HepG2 (cell line): ENCODE data around the gene HDGF. TPM values are rescaled to one million over a fixed set of nuclear protein-coding genes. Genes with fewer than 3 reads are reported as not detected.

Experiments
- FOXK2 ChIP-seq: fragments of 450-650 bp; IDR thresholded peaks from 2 replicates; pipeline ENCODE4 v1.6.1; 2016
- KDM2A ChIP-seq: sonication (generic); formaldehyde crosslinking; IDR thresholded peaks from 2 replicates; pipeline ENCODE4 v1.4.0; 2020; ENCODE audit warnings: low read depth, missing genetic modification reagents, borderline replicate concordance
- KLF15 ChIP-seq: sonication (generic); formaldehyde crosslinking; IDR thresholded peaks from 2 replicates; pipeline ENCODE4 v1.8.1; 2023; ENCODE audit warnings: borderline replicate concordance, mild to moderate bottlenecking, inconsistent platforms, missing genetic modification reagents, mixed read lengths
- MAZ ChIP-seq, 2 experiments: sonication (generic) in 1 of 2; formaldehyde crosslinking in 1 of 2; IDR thresholded peaks; 2 replicates each; pipeline versions ENCODE4 v1.5.0 to v1.6.1; 2012 to 2020; ENCODE audit warnings: low read depth in 2 of 2, mild to moderate bottlenecking in 2 of 2, borderline replicate concordance in 1 of 2, improper control_type of control experiment in 1 of 2, low read length in 1 of 2, missing genetic modification reagents in 1 of 2, moderate library complexity in 1 of 2
- RAD21 ChIP-seq: fragments of 450-650 bp; formaldehyde crosslinking; IDR thresholded peaks from 2 replicates; pipeline ENCODE4 v1.5.0; 2020; ENCODE audit warnings: mild to moderate bottlenecking
- RAD51 ChIP-seq: fragments of 450-650 bp; IDR thresholded peaks from 2 replicates; pipeline ENCODE4 v1.6.1; 2016; ENCODE audit warnings: borderline replicate concordance
- SRSF1 ChIP-seq: fragments of 200-400 bp; formaldehyde crosslinking; optimal IDR thresholded peaks from 2 replicates; pipeline ENCODE3; 2017; ENCODE audit warnings: mild to moderate bottlenecking, low read depth, low read length, moderate library complexity
- TBP ChIP-seq: sonication (generic); formaldehyde crosslinking; IDR thresholded peaks from 2 replicates; pipeline ENCODE4 v1.5.0; 2020; ENCODE audit warnings: missing genetic modification reagents
- TMF1 ChIP-seq: sonication (generic); formaldehyde crosslinking; IDR thresholded peaks from 2 replicates; pipeline ENCODE4 v1.8.1; 2022; ENCODE audit warnings: low read depth, missing genetic modification reagents
- TOE1 ChIP-seq: sonication (generic); formaldehyde crosslinking; IDR thresholded peaks from 2 replicates; pipeline ENCODE4 v1.4.0; 2020; ENCODE audit warnings: mild to moderate bottlenecking, missing genetic modification reagents
- ZBTB8A ChIP-seq: sonication (generic); formaldehyde crosslinking; IDR thresholded peaks from 2 replicates; pipeline ENCODE4 v1.4.0; 2020; ENCODE audit warnings: mild to moderate bottlenecking, low read depth, missing genetic modification reagents, borderline replicate concordance
- ZNF546 ChIP-seq: sonication (generic); formaldehyde crosslinking; conservative IDR thresholded peaks from 2 replicates; pipeline ENCODE4 v1.8.1; 2023; ENCODE audit warnings: mild to moderate bottlenecking, missing genetic modification reagents
- ZNF776 ChIP-seq: sonication (generic); formaldehyde crosslinking; IDR thresholded peaks from 2 replicates; pipeline ENCODE4 v1.4.0; 2020; ENCODE audit warnings: mild to moderate bottlenecking, missing genetic modification reagents
- ZNF788 ChIP-seq: sonication (generic); formaldehyde crosslinking; IDR thresholded peaks from 2 replicates; pipeline ENCODE4 v1.5.0; 2020; ENCODE audit warnings: mild to moderate bottlenecking, missing genetic modification reagents, borderline replicate concordance
- ZSCAN9 ChIP-seq: IDR thresholded peaks from 2 replicates; pipeline ENCODE4 v1.6.1; 2016; ENCODE audit warnings: borderline replicate concordance
- polyA plus RNA-seq, 8 experiments: library from polyadenylated mRNA; depleted of rRNA in 3 of 8; stranded (reverse) in 7 of 8; unstranded in 1 of 8; fragments of >200 nt; fragmentation: Illumina TruSeq in 4 of 8; extraction: Trizol in 4 of 8; gene quantifications; 2 replicates each; pipeline versions ENCODE4 v1.2.1 to v1.2.3, GENCODE V29; 2011 to 2016; ENCODE audit warnings: low read depth in 4 of 8, missing spikeins in 1 of 8, mixed read lengths in 1 of 8; ENCODE audit not compliant: insufficient read depth in 1 of 8
- total RNA-seq, 5 experiments: library from RNA; depleted of rRNA; stranded (reverse); fragments of >200 nt; fragmentation: Illumina TruSeq; extraction: Trizol; gene quantifications; 2 replicates each; pipeline ENCODE4 v1.2.3, GENCODE V29; 2016; ENCODE audit warnings: low read depth in 1 of 5
- TF ChIP-seq, protein P1 (sequence below): sonication (generic); formaldehyde crosslinking; IDR thresholded peaks from 2 replicates; pipeline ENCODE4 v1.4.0; 2020; ENCODE audit warnings: mild to moderate bottlenecking, missing genetic modification reagents
- TF ChIP-seq, protein P2 (sequence below): sonication (generic); formaldehyde crosslinking; IDR thresholded peaks from 2 replicates; pipeline ENCODE4 v1.5.1; 2020; ENCODE audit warnings: mild to moderate bottlenecking, missing genetic modification reagents, borderline replicate concordance
- TF ChIP-seq, protein P3 (sequence below): IDR thresholded peaks from 2 replicates; pipeline ENCODE4 v1.6.1; 2016; ENCODE audit warnings: missing compliant biosample characterization, missing genetic modification reagents, borderline replicate concordance

The HDGF gene
- total and polyA plus RNA-seq, 2 of the 13 experiments (the other 11 are each of a cell fraction or from before 2014, with no cell fraction given), result 156 to 196 TPM

DNA sequence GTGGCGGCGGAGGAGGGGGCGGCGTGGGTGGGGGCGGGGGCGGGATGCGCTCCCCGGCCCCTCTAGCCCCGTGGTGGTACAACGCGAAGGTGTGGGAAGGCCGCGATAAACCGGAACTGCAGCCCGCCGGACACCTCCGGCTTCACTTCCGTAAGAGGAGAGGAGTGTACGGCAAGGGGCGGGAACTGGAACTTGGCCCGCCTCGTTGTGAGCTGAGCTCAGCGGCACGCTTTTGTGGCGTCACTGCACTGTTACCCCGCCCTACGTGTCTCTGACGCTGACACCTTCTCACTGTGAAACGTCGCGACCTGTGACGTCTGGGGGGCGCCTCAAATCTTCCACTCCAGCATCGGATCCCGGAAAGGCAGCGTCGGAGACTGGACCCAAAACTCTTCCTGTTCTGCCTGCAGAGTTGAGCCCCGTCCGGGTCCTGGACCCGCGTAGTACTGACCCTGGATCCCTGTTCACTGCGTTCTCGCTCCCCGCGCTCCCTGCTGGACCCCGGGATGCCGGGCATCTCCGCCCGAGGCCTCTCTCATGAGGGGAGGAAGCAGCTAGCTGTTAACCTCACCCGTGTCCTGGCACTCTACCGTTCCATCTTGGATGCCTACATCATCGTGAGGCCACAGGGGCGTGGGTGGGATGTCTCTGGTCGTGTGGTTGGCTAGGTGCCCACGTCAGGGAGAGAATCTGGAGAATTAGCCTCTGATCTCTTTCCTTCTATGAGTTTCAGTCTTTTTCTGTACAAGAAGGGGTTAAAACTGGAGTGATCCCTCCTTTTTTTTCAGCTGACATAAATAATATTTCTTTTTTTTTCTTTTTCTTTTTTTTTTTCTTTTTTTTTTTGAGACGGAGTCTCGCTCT is 22.6 kb downstream of the HDGF start, which contains the start of gene ISG20L2 (continued):
- TF ChIP-seq, protein P1, sequence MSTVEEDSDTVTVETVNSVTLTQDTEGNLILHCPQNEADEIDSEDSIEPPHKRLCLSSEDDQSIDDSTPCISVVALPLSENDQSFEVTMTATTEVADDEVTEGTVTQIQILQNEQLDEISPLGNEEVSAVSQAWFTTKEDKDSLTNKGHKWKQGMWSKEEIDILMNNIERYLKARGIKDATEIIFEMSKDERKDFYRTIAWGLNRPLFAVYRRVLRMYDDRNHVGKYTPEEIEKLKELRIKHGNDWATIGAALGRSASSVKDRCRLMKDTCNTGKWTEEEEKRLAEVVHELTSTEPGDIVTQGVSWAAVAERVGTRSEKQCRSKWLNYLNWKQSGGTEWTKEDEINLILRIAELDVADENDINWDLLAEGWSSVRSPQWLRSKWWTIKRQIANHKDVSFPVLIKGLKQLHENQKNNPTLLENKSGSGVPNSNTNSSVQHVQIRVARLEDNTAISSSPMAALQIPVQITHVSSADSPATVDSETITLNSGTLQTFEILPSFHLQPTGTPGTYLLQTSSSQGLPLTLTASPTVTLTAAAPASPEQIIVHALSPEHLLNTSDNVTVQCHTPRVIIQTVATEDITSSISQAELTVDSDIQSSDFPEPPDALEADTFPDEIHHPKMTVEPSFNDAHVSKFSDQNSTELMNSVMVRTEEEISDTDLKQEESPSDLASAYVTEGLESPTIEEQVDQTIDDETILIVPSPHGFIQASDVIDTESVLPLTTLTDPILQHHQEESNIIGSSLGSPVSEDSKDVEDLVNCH, result no peak
- TF ChIP-seq FOXK2 (no peak), TBP (0 out of 2 replicates have a peak, but pooled peaks have one; percentile 50), RAD21 (peak; percentile 14; the same call in 1 of the 2 replicates), ZNF546 (CRISPR knock-in tag) (no peak), ZBTB8A (CRISPR knock-in tag) (no peak), ZNF776 (CRISPR knock-in tag) (no peak), TMF1 (CRISPR knock-in tag) (0 out of 2 replicates have a peak, but pooled peaks have one; percentile 53), MAZ (IDR thresholded peaks at IDR 0.05; ENCODE audit: borderline replicate concordance, low read depth, low read length) (no peak), MAZ (CRISPR knock-in tag; IDR thresholded peaks at IDR 0.05; ENCODE audit: low read depth) (peak; percentile 43; the same call in 1 of the 2 replicates), ZNF788 (CRISPR knock-in tag) (peak; percentile 45; the same call in 1 of the 2 replicates), SRSF1 (no peak), TOE1 (no peak), ZSCAN9 (no peak; the same call in 1 of the 2 replicates), RAD51 (no peak), KDM2A (CRISPR knock-in tag) (peak; percentile 39; the same call in 1 of the 2 replicates), KLF15 (CRISPR knock-in tag) (no peak)
- TF ChIP-seq, protein P2, sequence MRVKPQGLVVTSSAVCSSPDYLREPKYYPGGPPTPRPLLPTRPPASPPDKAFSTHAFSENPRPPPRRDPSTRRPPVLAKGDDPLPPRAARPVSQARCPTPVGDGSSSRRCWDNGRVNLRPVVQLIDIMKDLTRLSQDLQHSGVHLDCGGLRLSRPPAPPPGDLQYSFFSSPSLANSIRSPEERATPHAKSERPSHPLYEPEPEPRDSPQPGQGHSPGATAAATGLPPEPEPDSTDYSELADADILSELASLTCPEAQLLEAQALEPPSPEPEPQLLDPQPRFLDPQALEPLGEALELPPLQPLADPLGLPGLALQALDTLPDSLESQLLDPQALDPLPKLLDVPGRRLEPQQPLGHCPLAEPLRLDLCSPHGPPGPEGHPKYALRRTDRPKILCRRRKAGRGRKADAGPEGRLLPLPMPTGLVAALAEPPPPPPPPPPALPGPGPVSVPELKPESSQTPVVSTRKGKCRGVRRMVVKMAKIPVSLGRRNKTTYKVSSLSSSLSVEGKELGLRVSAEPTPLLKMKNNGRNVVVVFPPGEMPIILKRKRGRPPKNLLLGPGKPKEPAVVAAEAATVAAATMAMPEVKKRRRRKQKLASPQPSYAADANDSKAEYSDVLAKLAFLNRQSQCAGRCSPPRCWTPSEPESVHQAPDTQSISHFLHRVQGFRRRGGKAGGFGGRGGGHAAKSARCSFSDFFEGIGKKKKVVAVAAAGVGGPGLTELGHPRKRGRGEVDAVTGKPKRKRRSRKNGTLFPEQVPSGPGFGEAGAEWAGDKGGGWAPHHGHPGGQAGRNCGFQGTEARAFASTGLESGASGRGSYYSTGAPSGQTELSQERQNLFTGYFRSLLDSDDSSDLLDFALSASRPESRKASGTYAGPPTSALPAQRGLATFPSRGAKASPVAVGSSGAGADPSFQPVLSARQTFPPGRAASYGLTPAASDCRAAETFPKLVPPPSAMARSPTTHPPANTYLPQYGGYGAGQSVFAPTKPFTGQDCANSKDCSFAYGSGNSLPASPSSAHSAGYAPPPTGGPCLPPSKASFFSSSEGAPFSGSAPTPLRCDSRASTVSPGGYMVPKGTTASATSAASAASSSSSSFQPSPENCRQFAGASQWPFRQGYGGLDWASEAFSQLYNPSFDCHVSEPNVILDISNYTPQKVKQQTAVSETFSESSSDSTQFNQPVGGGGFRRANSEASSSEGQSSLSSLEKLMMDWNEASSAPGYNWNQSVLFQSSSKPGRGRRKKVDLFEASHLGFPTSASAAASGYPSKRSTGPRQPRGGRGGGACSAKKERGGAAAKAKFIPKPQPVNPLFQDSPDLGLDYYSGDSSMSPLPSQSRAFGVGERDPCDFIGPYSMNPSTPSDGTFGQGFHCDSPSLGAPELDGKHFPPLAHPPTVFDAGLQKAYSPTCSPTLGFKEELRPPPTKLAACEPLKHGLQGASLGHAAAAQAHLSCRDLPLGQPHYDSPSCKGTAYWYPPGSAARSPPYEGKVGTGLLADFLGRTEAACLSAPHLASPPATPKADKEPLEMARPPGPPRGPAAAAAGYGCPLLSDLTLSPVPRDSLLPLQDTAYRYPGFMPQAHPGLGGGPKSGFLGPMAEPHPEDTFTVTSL (CRISPR knock-in tag), result no peak
- TF ChIP-seq, protein P3, sequence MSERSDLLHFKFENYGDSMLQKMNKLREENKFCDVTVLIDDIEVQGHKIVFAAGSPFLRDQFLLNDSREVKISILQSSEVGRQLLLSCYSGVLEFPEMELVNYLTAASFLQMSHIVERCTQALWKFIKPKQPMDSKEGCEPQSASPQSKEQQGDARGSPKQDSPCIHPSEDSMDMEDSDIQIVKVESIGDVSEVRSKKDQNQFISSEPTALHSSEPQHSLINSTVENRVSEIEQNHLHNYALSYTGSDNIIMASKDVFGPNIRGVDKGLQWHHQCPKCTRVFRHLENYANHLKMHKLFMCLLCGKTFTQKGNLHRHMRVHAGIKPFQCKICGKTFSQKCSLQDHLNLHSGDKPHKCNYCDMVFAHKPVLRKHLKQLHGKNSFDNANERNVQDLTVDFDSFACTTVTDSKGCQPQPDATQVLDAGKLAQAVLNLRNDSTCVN, result 0 out of 2 replicates have a peak, but pooled peaks have one; percentile 17
